Upper lobe of left lung (tissue), 6 donors: ENCODE results near the gene PALLD. TPM values are rescaled to one million over a fixed set of nuclear protein-coding genes. Genes with fewer than 3 reads are reported as not detected.

Source experiments
- ATAC-seq, 2 donors: fragments of 200-7000 bp; cut with Tn5 transposase; one replicate each; pipeline ENCODE4 v1.9.1; 2022; ENCODE audit warnings: mild to moderate bottlenecking in 2 of 2, moderate library complexity in 2 of 2; ENCODE audit not compliant: low FRiP score in 2 of 2
- DNase-seq, 2 donors: peaks; one replicate each; pipeline ENCODE4 v3.0.0-alpha.2; 2019 to 2020
- H3K27ac ChIP-seq, 4 donors: fragments of 200-600 bp; sonication (generic); one replicate each; pipeline ENCODE4 v1.5.1; 2016 to 2019
- H3K27me3 ChIP-seq, 4 donors: fragments of 200-600 bp; sonication (generic); one replicate each; pipeline ENCODE4 v1.5.1; 2017 to 2019
- H3K36me3 ChIP-seq, 4 donors: fragments of 200-600 bp; sonication (generic); one replicate each; pipeline ENCODE4 v1.5.1; 2016 to 2019
- H3K4me1 ChIP-seq, 4 donors: fragments of 200-600 bp; sonication (generic); one replicate each; pipeline ENCODE4 v1.5.1; 2018 to 2019
- H3K4me3 ChIP-seq, 4 donors: fragments of 200-600 bp; sonication (generic); one replicate each; pipeline ENCODE4 v1.5.1; 2017 to 2019; ENCODE audit warnings: mild to moderate bottlenecking in 2 of 4, moderate library complexity in 1 of 4
- H3K9me3 ChIP-seq, 4 donors: fragments of 200-600 bp; sonication (generic); one replicate each; pipeline ENCODE4 v1.5.1; 2018 to 2019
- EP300 ChIP-seq, 4 donors: sonication (generic); formaldehyde crosslinking; IDR thresholded peaks; one replicate each; pipeline ENCODE4 v1.5.1; 2017; ENCODE audit warnings: antibody characterized with exemption in 4 of 4, control low read depth in 2 of 4
- POLR2A ChIP-seq, 4 donors: fragments of 450-650 bp; IDR thresholded peaks; one replicate each; pipeline ENCODE4 v1.5.1; 2016 to 2017; ENCODE audit warnings: antibody characterized with exemption in 4 of 4, mild to moderate bottlenecking in 2 of 4
- POLR2AphosphoS5 ChIP-seq, 2 donors: sonication (generic); formaldehyde crosslinking; IDR thresholded peaks; one replicate each; pipeline ENCODE4 v1.5.1; 2017; ENCODE audit warnings: antibody characterized with exemption in 2 of 2
- WGBS, 2 donors: methylation state at CpG; one replicate each; pipeline ENCODE4 v1.1.5; 2017 to 2018; 5-methylcytosine and 5-hydroxymethylcytosine counted together
- total RNA-seq, 6 donors: library from RNA; depleted of rRNA in 4 of 6; stranded (reverse); fragments of >200 nt in 4 of 6; gene quantifications; one replicate each; pipeline versions ENCODE4 v1.1.0 to v1.2.1, GENCODE V29; 2016 to 2021
- TF ChIP-seq, protein P1 (sequence below), 6 experiments: fragments of 450-650 bp in 4 of 6; fragments of 200-600 bp in 2 of 6; sonication (generic) in 2 of 6; IDR thresholded peaks; one replicate each; pipeline ENCODE4 v1.5.1; 2016 to 2019; ENCODE audit warnings: antibody characterized with exemption in 6 of 6
- donor health status: DM: no; HTN: no; CAD: no; lungs with moderate emphysema.
- donor health status: DM: no; HTN: yes; CAD: no; lungs with severe emphysema.

PALLD gene
- total RNA-seq, 6 donors from 2014 or later = 63.9 to 175 (median 134) TPM

- DNase-seq = no peak
- TF ChIP-seq POLR2AphosphoS5 (IDR thresholded peaks at IDR 0.05) (no peak), EP300 (IDR thresholded peaks at IDR 0.05) (no peak), POLR2A (IDR thresholded peaks at IDR 0.05) (no peak)
- TF ChIP-seq, protein P1, sequence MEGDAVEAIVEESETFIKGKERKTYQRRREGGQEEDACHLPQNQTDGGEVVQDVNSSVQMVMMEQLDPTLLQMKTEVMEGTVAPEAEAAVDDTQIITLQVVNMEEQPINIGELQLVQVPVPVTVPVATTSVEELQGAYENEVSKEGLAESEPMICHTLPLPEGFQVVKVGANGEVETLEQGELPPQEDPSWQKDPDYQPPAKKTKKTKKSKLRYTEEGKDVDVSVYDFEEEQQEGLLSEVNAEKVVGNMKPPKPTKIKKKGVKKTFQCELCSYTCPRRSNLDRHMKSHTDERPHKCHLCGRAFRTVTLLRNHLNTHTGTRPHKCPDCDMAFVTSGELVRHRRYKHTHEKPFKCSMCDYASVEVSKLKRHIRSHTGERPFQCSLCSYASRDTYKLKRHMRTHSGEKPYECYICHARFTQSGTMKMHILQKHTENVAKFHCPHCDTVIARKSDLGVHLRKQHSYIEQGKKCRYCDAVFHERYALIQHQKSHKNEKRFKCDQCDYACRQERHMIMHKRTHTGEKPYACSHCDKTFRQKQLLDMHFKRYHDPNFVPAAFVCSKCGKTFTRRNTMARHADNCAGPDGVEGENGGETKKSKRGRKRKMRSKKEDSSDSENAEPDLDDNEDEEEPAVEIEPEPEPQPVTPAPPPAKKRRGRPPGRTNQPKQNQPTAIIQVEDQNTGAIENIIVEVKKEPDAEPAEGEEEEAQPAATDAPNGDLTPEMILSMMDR (IDR thresholded peaks at IDR 0.05) = no peak
- H3K36me3 ChIP-seq = no peaks in the 10 kb centered on the region
- WGBS, 2 donors = 85 to 93% methylated on average over 9 of the region's 9 CpGs
- H3K4me3 ChIP-seq = peak overlapping the region in 1 of 4 donors; percentile 85
- ATAC-seq = no peak
- peaks cover 6 to 22% (median 17%) of the 10 kb centered on the region in 4 donors for H3K4me1 ChIP-seq
- peak overlapping the region in 2 of 4 donors; percentile 32 to 35 for H3K27ac ChIP-seq
- H3K9me3 ChIP-seq = no peaks in the 10 kb centered on the region
- peaks cover 0 to 13% (median 6%) of the 10 kb centered on the region in 4 donors for H3K27me3 ChIP-seq
Observed at GRCh38 chr4:168835880-168836454, 339.1 kb downstream of the PALLD start.

GRCh38 chr4:168836490-168836889 is 339.6 kb downstream of the PALLD start:
- Histone ChIP-seq H3K4me3 (no peak overlapping the region), H3K27ac (peak overlapping the region in 3 of 4 donors; percentile 32 to 63 (median 45)), H3K36me3 (no peaks in the 10 kb centered on the region), H3K4me1 (peaks cover 8 to 22% (median 17%) of the 10 kb centered on the region in 4 donors), H3K27me3 (peaks cover 0 to 13% (median 6%) of the 10 kb centered on the region in 4 donors), H3K9me3 (no peaks in the 10 kb centered on the region)
- ATAC-seq = no peak
- no peak for TF ChIP-seq POLR2A (IDR thresholded peaks at IDR 0.05)
- DNase-seq = no peak
- WGBS, 2 donors = 83 to 91% methylated on average over 9 of the region's 9 CpGs

DNA sequence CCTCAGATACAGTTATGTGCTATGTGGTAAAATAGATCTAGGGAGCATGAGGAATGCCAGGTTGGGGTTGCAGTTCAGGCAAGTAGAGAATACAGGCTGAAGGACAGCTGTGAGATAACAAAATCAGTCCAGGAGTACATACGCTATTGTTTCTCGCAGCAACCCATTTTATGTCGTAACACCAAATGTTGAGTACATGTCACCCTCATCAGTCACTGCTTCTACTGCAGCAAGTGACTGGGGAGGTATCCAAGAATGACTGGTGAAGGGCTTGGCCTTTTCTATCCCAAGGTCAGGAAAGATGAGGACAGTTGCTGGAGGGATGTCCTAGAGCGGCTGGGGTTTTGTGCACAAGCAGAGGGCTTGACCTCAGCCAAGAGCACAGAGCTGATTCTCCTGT is 341.1 kb downstream of the PALLD start:
- H3K9me3 ChIP-seq = no peaks in the 10 kb centered on the region
- DNase-seq (no peak), ATAC-seq (peak in 1 of 2 donors; percentile 3)
- H3K36me3 ChIP-seq = no peaks in the 10 kb centered on the region
- peaks cover under 1 to 11% (median 8%) of the 10 kb centered on the region in 4 donors for H3K4me1 ChIP-seq
- WGBS, 2 donors = 87 to 91% methylated on average over 4 of the region's 4 CpGs
- H3K4me3 ChIP-seq = no peak overlapping the region
- H3K27me3 ChIP-seq = peaks cover 0 to 2% (median under 1%) of the 10 kb centered on the region in 4 donors
- peak overlapping the region in 2 of 4 donors; percentile 36 to 63 for H3K27ac ChIP-seq
- no peak for TF ChIP-seq POLR2A (IDR thresholded peaks at IDR 0.05)
- TF ChIP-seq EP300 (IDR thresholded peaks at IDR 0.05) = peak in 2 of 4 donors; percentile 4 to 28
- TF ChIP-seq, protein P1 (IDR thresholded peaks at IDR 0.05) = no peak
- TF ChIP-seq POLR2AphosphoS5 (IDR thresholded peaks at IDR 0.05) = peak; percentile 30 to 46

DNA sequence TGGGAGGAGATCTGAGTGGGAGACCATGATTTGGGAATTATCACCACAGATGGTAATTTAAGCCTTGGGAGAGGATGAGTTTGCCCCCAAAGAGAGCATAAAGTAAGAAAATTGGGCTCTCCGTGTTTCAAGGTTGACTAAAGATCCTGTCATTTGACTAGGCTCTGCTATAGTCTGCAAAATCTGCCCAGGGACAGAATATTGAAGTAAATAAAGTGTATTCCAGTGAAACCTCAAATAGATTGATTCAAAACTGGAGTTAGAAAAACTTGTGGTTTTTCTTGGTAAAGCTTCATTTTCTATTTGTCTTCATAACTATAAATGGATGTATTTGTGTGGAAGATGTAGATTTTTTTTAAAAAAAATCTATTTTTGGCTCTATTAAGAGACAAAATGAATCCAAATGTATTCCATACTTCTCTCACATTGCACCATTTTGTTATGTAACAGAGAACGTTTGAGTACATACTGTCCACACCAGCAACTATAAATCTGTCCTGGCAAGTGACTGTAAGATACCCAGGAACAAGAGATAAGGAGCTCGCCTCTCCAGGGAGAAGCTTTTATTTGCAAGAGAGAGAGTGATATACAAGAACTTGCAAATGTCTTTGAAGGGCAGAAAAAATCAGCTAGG is 343.0 kb downstream of the PALLD start:
- TF ChIP-seq, protein P1 (IDR thresholded peaks at IDR 0.05) = no peak
- TF ChIP-seq POLR2A (IDR thresholded peaks at IDR 0.05) (no peak), EP300 (IDR thresholded peaks at IDR 0.05) (peak in 3 of 4 donors; percentile 43 to 82 (median 44)), POLR2AphosphoS5 (IDR thresholded peaks at IDR 0.05) (no peak)

DNA sequence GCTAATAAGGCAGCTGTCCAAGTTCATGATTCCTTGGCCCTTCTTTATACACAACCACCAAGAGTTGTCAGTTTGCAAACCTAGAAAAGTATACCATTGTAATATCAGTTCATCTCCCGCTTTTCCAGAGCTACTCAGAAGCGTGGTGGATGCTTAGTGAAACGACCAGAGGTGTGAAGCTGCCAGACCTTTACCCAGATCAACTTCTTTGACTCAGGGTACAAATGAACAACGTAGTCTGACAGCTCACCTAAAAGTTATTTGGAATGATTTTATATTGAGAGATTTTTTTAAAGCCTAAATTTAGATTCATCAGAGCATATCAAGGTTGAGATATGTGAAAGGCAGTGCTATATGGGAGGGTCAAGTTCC is 343.5 kb downstream of the PALLD start:
- no peaks in the 10 kb centered on the region for H3K36me3 ChIP-seq
- H3K4me3 ChIP-seq = no peak overlapping the region
- no peak for TF ChIP-seq EP300 (IDR thresholded peaks at IDR 0.05)
- TF ChIP-seq POLR2A (IDR thresholded peaks at IDR 0.05) = no peak
- no peak for TF ChIP-seq POLR2AphosphoS5 (IDR thresholded peaks at IDR 0.05)
- TF ChIP-seq, protein P1 (IDR thresholded peaks at IDR 0.05) = no peak
- H3K4me1 ChIP-seq = peaks cover 0 to 10% (median 7%) of the 10 kb centered on the region in 4 donors
- no peaks in the 10 kb centered on the region for H3K9me3 ChIP-seq
- no peaks in the 10 kb centered on the region for H3K27me3 ChIP-seq
- WGBS, 2 donors = 69 to 81% methylated on average over 4 of the region's 4 CpGs
- no peak for DNase-seq
- no peak for ATAC-seq
- peak overlapping the region in 3 of 4 donors; percentile 30 to 53 (median 37) for H3K27ac ChIP-seq

More for the DNA sequence above, 343.0 kb downstream of the PALLD start:
- no peaks in the 10 kb centered on the region for H3K36me3 ChIP-seq
- no peak overlapping the region for H3K4me3 ChIP-seq
- ATAC-seq = peak in 1 of 2 donors; percentile 50
- H3K27ac ChIP-seq = peak overlapping the region; percentile 51 to 72 (median 60)
- DNase-seq = no peak
- no peaks in the 10 kb centered on the region for H3K9me3 ChIP-seq
- no peaks in the 10 kb centered on the region for H3K27me3 ChIP-seq
- 47 to 56% methylated on average over 3 of the region's 3 CpGs for WGBS, 2 donors
- H3K4me1 ChIP-seq = peaks cover 0 to 10% (median 7%) of the 10 kb centered on the region in 4 donors
